K562 (cell line): ENCODE results near the gene PRPH2. TPM values are rescaled to one million over a fixed set of nuclear protein-coding genes. Genes with fewer than 3 reads are reported as not detected.

Source experiments
- ASH1L ChIP-seq: fragments of 450-650 bp; IDR thresholded peaks from 2 replicates; pipeline ENCODE4 v1.6.1; 2018; ENCODE audit warnings: borderline replicate concordance, mild to moderate bottlenecking, low read depth; ENCODE audit not compliant: partially characterized antibody
- FUS ChIP-seq: fragments of 200-400 bp; formaldehyde crosslinking; optimal IDR thresholded peaks from 2 replicates; pipeline ENCODE3; 2017; ENCODE audit warnings: low read depth, low read length
- POLR2A ChIP-seq: fragments of 450-650 bp; conservative IDR thresholded peaks from 2 replicates; pipeline ENCODE4 v1.6.1; 2016
- ZNF583 ChIP-seq: fragments of 250-450 bp; sonication (Bioruptor Pico); IDR thresholded peaks from 2 replicates; pipeline ENCODE4 v1.4.0; 2020
- polyA plus RNA-seq, 8 experiments: library from polyadenylated mRNA; depleted of rRNA in 4 of 8; stranded (reverse) in 5 of 8; unstranded in 3 of 8; fragments of >200 nt; fragmentation: Nextera tagmentation in 2 of 8; fragmentation: Illumina TruSeq in 1 of 8; extraction: Ambion mirVana in 2 of 8; extraction: Trizol in 1 of 8; gene quantifications; 2 replicates each; pipeline versions ENCODE4 v1.2.1 to v1.2.3, GENCODE V29; 2011 to 2014; ENCODE audit warnings: inconsistent platforms in 1 of 8, missing spikeins in 1 of 8
- total RNA-seq, 7 experiments: library from RNA; depleted of rRNA in 6 of 7; stranded (reverse); fragments of >200 nt in 6 of 7; fragmentation: Illumina TruSeq in 2 of 7; extraction: Trizol in 2 of 7; gene quantifications; 2 replicates each; pipeline versions ENCODE4 v1.2.1 to v1.2.3, GENCODE V29; 2011 to 2021; ENCODE audit warnings: low replicate concordance in 1 of 7
- TF ChIP-seq, protein P1 (sequence below): sonication (generic); formaldehyde crosslinking; IDR thresholded peaks from 2 replicates; pipeline ENCODE4 v1.8.1; 2023; ENCODE audit warnings: mild to moderate bottlenecking, missing genetic modification reagents, moderate library complexity
- TF ChIP-seq, protein P2 (sequence below): sonication (generic); formaldehyde crosslinking; IDR thresholded peaks from 2 replicates; pipeline ENCODE4 v1.8.0; 2023; ENCODE audit warnings: mild to moderate bottlenecking, missing genetic modification reagents
- TF ChIP-seq, protein P3 (sequence below), 2 experiments: fragments of 250-450 bp in 1 of 2; fragments of 450-650 bp in 1 of 2; sonication (Bioruptor Pico) in 1 of 2; IDR thresholded peaks; 2 replicates each; pipeline versions ENCODE4 v1.6.1 to v1.8.0; 2016 to 2021; ENCODE audit warnings: mild to moderate bottlenecking in 2 of 2, moderate library complexity in 2 of 2, missing compliant biosample characterization in 1 of 2, missing genetic modification characterization in 1 of 2
- TF ChIP-seq, protein P4 (sequence below), 2 experiments: fragments of 150-350 bp in 1 of 2; IDR thresholded peaks; 2 replicates each; pipeline ENCODE4 v1.6.1; 2012 to 2016; ENCODE audit warnings: low read depth in 2 of 2, low read length in 2 of 2, mild to moderate bottlenecking in 1 of 2, moderate library complexity in 1 of 2

Gene PRPH2
- total and polyA plus RNA-seq, 9 of the 15 experiments (the other 6 are each of a cell fraction or from before 2014, with no cell fraction given) = 0.03 to 0.11 (median 0.03) TPM; not detected in 5

DNA sequence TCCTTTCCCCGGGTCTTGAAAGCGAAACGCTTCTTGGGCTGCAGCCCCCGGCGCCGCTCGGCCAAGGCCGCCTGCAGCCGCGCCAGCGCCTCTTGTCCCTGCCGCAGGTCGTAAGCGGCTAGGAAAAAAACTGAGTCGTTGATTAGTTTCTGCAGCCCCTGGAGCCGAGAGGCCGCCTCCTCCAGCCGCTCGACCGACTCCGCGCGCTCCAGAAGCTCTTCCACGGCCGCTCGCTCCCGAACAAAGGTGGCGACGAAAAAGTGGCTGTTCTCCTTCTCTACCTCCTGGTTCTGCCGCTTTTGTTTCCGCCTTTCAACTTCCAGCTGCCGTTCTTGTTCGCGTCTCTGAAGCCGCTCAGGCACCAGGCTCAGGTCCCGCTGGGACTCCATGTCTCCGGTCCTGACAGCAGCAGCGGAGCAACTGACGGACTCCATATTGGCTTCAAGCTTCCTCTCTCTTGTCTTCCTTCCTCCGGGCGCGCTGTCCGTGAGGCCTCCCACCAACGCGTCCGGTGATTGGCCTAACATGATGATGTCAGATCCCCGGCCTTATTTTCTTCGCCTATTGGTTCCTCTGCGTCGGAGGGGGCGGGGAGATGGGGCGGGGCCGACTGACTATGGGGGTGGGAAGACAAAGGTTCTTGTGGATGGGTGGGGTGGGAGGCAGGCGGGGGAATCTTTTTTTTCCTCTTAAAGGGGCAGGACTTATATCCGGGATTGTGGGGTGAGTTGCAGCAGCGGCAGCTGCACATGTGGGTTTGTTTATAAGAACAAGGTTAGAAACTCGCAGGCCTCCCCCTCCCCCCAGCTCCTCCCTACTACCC, 23.5 kb upstream of the PRPH2 start, which contains the start of gene TBCC (continued):
- TF ChIP-seq, protein P1, sequence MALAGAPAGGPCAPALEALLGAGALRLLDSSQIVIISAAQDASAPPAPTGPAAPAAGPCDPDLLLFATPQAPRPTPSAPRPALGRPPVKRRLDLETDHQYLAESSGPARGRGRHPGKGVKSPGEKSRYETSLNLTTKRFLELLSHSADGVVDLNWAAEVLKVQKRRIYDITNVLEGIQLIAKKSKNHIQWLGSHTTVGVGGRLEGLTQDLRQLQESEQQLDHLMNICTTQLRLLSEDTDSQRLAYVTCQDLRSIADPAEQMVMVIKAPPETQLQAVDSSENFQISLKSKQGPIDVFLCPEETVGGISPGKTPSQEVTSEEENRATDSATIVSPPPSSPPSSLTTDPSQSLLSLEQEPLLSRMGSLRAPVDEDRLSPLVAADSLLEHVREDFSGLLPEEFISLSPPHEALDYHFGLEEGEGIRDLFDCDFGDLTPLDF (CRISPR knock-in tag) = peak; percentile 73
- TF ChIP-seq, protein P2, sequence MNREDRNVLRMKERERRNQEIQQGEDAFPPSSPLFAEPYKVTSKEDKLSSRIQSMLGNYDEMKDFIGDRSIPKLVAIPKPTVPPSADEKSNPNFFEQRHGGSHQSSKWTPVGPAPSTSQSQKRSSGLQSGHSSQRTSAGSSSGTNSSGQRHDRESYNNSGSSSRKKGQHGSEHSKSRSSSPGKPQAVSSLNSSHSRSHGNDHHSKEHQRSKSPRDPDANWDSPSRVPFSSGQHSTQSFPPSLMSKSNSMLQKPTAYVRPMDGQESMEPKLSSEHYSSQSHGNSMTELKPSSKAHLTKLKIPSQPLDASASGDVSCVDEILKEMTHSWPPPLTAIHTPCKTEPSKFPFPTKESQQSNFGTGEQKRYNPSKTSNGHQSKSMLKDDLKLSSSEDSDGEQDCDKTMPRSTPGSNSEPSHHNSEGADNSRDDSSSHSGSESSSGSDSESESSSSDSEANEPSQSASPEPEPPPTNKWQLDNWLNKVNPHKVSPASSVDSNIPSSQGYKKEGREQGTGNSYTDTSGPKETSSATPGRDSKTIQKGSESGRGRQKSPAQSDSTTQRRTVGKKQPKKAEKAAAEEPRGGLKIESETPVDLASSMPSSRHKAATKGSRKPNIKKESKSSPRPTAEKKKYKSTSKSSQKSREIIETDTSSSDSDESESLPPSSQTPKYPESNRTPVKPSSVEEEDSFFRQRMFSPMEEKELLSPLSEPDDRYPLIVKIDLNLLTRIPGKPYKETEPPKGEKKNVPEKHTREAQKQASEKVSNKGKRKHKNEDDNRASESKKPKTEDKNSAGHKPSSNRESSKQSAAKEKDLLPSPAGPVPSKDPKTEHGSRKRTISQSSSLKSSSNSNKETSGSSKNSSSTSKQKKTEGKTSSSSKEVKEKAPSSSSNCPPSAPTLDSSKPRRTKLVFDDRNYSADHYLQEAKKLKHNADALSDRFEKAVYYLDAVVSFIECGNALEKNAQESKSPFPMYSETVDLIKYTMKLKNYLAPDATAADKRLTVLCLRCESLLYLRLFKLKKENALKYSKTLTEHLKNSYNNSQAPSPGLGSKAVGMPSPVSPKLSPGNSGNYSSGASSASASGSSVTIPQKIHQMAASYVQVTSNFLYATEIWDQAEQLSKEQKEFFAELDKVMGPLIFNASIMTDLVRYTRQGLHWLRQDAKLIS (CRISPR knock-in tag) = 0 out of 2 replicates have a peak, but pooled peaks have one; percentile 77
- TF ChIP-seq ZNF583 (CRISPR knock-in tag) (no peak), FUS (no peak), ASH1L (peak; percentile 63), POLR2A (peak; percentile 98)
- TF ChIP-seq, protein P3, sequence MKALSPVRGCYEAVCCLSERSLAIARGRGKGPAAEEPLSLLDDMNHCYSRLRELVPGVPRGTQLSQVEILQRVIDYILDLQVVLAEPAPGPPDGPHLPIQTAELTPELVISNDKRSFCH (CRISPR knock-in tag; IDR thresholded peaks at IDR 0.05) = no peak
- TF ChIP-seq, protein P3 (tag; IDR thresholded peaks at IDR 0.05) = 0 out of 2 replicates have a peak, but pooled peaks have one; percentile 14
- TF ChIP-seq, protein P4, sequence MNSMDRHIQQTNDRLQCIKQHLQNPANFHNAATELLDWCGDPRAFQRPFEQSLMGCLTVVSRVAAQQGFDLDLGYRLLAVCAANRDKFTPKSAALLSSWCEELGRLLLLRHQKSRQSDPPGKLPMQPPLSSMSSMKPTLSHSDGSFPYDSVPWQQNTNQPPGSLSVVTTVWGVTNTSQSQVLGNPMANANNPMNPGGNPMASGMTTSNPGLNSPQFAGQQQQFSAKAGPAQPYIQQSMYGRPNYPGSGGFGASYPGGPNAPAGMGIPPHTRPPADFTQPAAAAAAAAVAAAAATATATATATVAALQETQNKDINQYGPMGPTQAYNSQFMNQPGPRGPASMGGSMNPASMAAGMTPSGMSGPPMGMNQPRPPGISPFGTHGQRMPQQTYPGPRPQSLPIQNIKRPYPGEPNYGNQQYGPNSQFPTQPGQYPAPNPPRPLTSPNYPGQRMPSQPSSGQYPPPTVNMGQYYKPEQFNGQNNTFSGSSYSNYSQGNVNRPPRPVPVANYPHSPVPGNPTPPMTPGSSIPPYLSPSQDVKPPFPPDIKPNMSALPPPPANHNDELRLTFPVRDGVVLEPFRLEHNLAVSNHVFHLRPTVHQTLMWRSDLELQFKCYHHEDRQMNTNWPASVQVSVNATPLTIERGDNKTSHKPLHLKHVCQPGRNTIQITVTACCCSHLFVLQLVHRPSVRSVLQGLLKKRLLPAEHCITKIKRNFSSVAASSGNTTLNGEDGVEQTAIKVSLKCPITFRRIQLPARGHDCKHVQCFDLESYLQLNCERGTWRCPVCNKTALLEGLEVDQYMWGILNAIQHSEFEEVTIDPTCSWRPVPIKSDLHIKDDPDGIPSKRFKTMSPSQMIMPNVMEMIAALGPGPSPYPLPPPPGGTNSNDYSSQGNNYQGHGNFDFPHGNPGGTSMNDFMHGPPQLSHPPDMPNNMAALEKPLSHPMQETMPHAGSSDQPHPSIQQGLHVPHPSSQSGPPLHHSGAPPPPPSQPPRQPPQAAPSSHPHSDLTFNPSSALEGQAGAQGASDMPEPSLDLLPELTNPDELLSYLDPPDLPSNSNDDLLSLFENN (IDR thresholded peaks at IDR 0.05; ENCODE audit: low read depth in 2 of 2, low read length in 2 of 2) = peak in 1 of 2 experiments; percentile 37; a peak in 1 of 4 replicates
